Left lung (tissue), 10 donors: Measurements from ENCODE around the gene MORC3. TPM values are rescaled to one million over a fixed set of nuclear protein-coding genes. Genes with fewer than 3 reads are reported as not detected.
"Not testable (repeated sequence)": the region's sequence is repeated elsewhere in the genome, so short reads cannot be mapped to it uniquely, and the experiment has no call there.

Source experiments
- ATAC-seq: fragments of 200-7000 bp; cut with Tn5 transposase; one replicate; pipeline ENCODE4 v1.9.1; 2020; ENCODE audit warnings: moderate library complexity
- DNase-seq, 4 donors: peaks; one replicate each; pipeline ENCODE4 v3.0.0-alpha.2; 2013 to 2020
- H3K27ac ChIP-seq, 2 donors: fragments of 200-600 bp; sonication (generic) in 1 of 2; one replicate each; pipeline versions ENCODE4 v1.5.0 to v1.8.0; 2020 to 2021
- H3K27me3 ChIP-seq, 2 donors: fragments of 200-600 bp; sonication (generic) in 1 of 2; one replicate each; pipeline versions ENCODE4 v1.5.0 to v1.8.0; 2020 to 2021
- H3K36me3 ChIP-seq, 2 donors: fragments of 200-600 bp; sonication (generic) in 1 of 2; one replicate each; pipeline versions ENCODE4 v1.5.0 to v1.8.0; 2020 to 2021
- H3K4me1 ChIP-seq, 2 donors: fragments of 200-600 bp; one replicate each; pipeline ENCODE4 v1.8.0; 2021
- H3K4me3 ChIP-seq, 2 donors: fragments of 200-600 bp; sonication (generic) in 1 of 2; one replicate each; pipeline versions ENCODE4 v1.5.0 to v1.8.0; 2020 to 2021; ENCODE audit warnings: mild to moderate bottlenecking in 1 of 2
- H3K9me3 ChIP-seq, 2 donors: fragments of 200-600 bp; sonication (generic) in 1 of 2; one replicate each; pipeline versions ENCODE4 v1.5.0 to v1.8.0; 2020 to 2021
- intact Hi-C, 2 donors: fragments of 100-400 bp; cut with DNase I; formaldehyde crosslinking; loops; one replicate each; pipeline versions ENCODE4 v1.11.2 to v1.14.2; 2022
- polyA plus RNA-seq, 6 donors: library from polyadenylated mRNA; unstranded; fragments of 120-200 nt; gene quantifications; one replicate each; pipeline ENCODE4 v1.2.1, GENCODE V29; 2013; ENCODE audit not compliant: insufficient read length in 6 of 6
- total RNA-seq, 2 donors: library from RNA; stranded (reverse); fragmentation: NEBNext Ultra II Directional; extraction: Animal tissue kit (Norgen Biotek cat#: 25700); gene quantifications; one replicate each; pipeline ENCODE4 v1.2.1, GENCODE V29; 2021
- TF ChIP-seq, protein P1 (sequence below), 2 donors: fragments of 200-600 bp; sonication (generic) in 1 of 2; IDR thresholded peaks; one replicate each; pipeline versions ENCODE4 v1.5.0 to v1.8.0; 2021; ENCODE audit warnings: antibody characterized with exemption in 2 of 2
- donor health status: DM: no; HTN: yes; CAD: no.
- donor health status: DM: no; HTN: no; CAD: no.

The MORC3 gene
- total and polyA plus RNA-seq, 8 donors = 25.6 to 61.4 (median 48.1) TPM

GRCh38 chr21:36306872-36307534 lies 13.0 kb upstream of the MORC3 start:
- H3K9me3 ChIP-seq = peaks cover 0 to 13% of the 10 kb centered on the region in 2 donors

GRCh38 chr21:36310016-36310415 lies 10.0 kb upstream of the MORC3 start:
- Histone ChIP-seq H3K27ac (no peak overlapping the region), H3K27me3 (no peaks in the 10 kb centered on the region), H3K4me1 (no peaks in the 10 kb centered on the region), H3K36me3 (no peaks in the 10 kb centered on the region), H3K9me3 (peaks cover 0 to 13% of the 10 kb centered on the region in 2 donors), H3K4me3 (no peak overlapping the region)
- no peak for DNase-seq
- TF ChIP-seq, protein P1, sequence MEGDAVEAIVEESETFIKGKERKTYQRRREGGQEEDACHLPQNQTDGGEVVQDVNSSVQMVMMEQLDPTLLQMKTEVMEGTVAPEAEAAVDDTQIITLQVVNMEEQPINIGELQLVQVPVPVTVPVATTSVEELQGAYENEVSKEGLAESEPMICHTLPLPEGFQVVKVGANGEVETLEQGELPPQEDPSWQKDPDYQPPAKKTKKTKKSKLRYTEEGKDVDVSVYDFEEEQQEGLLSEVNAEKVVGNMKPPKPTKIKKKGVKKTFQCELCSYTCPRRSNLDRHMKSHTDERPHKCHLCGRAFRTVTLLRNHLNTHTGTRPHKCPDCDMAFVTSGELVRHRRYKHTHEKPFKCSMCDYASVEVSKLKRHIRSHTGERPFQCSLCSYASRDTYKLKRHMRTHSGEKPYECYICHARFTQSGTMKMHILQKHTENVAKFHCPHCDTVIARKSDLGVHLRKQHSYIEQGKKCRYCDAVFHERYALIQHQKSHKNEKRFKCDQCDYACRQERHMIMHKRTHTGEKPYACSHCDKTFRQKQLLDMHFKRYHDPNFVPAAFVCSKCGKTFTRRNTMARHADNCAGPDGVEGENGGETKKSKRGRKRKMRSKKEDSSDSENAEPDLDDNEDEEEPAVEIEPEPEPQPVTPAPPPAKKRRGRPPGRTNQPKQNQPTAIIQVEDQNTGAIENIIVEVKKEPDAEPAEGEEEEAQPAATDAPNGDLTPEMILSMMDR (IDR thresholded peaks at IDR 0.05) = no peak
- ATAC-seq = no peak
- intact Hi-C loops = no loop called here

More at GRCh38 chr21:36306872-36307534, 13.0 kb upstream of the MORC3 start:
- Histone ChIP-seq H3K4me1 (no peaks in the 10 kb centered on the region), H3K4me3 (no peak overlapping the region), H3K27me3 (no peaks in the 10 kb centered on the region), H3K27ac (no peak overlapping the region), H3K36me3 (no peaks in the 10 kb centered on the region)
- intact Hi-C loops = no loop called here
- ATAC-seq (no peak), DNase-seq (no peak)
- TF ChIP-seq, protein P1 (IDR thresholded peaks at IDR 0.05) = no peak

- H3K4me3 ChIP-seq, ATAC-seq, intact Hi-C loops, H3K36me3 ChIP-seq, H3K4me1 ChIP-seq, H3K9me3 ChIP-seq, DNase-seq, H3K27me3 ChIP-seq, H3K27ac ChIP-seq: not testable (repeated sequence)
Observed at GRCh38 chr21:36313446-36313845, 6.6 kb upstream of the MORC3 start.

DNA sequence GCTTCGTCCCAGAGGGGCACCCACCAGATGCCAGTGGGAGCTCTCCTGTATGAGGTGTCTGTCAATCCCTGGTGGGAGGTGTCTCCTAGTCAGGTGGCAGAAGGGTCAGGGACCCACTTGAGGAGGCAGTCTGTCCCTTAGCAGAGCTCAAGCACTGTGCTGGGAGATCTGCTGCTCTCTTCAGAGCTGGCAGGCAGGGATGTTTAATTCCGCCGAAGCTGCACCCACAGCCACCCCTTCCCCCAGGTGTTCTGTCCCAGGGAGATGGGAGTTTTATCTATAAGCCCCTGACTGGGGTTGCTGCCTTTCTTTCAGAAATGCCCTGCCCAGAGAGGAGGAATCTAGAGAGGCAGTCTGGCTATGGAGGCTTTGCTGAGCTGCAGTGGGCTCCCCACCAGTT lies 4.0 kb upstream of the MORC3 start:
- ATAC-seq, H3K36me3 ChIP-seq, H3K27ac ChIP-seq, DNase-seq, intact Hi-C loops, H3K9me3 ChIP-seq, H3K4me3 ChIP-seq, H3K27me3 ChIP-seq, H3K4me1 ChIP-seq: not testable (repeated sequence)

- intact Hi-C loops = no loop called here
- H3K27ac ChIP-seq = no peak overlapping the region
Observed at GRCh38 chr21:36316872-36317484, 3.0 kb upstream of the MORC3 start.

DNA sequence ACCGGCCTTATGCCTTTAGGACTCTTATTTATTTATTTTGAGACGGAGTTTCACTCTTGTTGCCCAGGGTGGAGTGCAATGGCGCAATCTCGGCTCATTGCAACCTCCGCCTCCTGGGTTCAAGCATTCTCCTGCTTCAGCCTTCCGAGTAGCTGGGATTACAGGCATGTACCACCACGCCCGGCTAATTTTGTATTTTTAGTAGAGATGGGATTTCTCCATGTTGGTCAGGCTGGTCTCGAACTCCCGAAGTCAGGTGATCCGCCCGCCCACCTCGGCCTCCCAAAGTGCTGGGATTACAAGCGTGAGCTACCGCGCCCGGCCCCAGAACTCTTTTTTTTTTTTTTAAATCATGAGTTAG lies 611 bp upstream of the MORC3 start:
- H3K36me3 ChIP-seq, H3K9me3 ChIP-seq, H3K27me3 ChIP-seq, intact Hi-C loops, ATAC-seq, DNase-seq: not testable (repeated sequence)
- peak overlapping the region; percentile 98 to 99 for H3K27ac ChIP-seq
- H3K4me3 ChIP-seq = peak overlapping the region; percentile 71 to 80
- peaks cover 17 to 40% of the 10 kb centered on the region in 2 donors for H3K4me1 ChIP-seq

More at GRCh38 chr21:36316872-36317484, 3.0 kb upstream of the MORC3 start:
- Histone ChIP-seq H3K4me3 (no peak overlapping the region), H3K36me3 (no peaks in the 10 kb centered on the region), H3K9me3 (peaks cover 0 to 4% of the 10 kb centered on the region in 2 donors), H3K4me1 (peaks cover 7 to 16% of the 10 kb centered on the region in 2 donors), H3K27me3 (no peaks in the 10 kb centered on the region)
- TF ChIP-seq, protein P1 (IDR thresholded peaks at IDR 0.05) = no peak
- DNase-seq = no peak
- no peak for ATAC-seq
